GM21825 (cell line): ENCODE results near the gene LRIG2.
A peak's percentile ranks its signal among the peaks of the same experiment; 100 is the strongest.
"Not testable (repeated sequence)": the region's sequence is repeated elsewhere in the genome, so short reads cannot be mapped to it uniquely, and the experiment has no call there.

ENCODE experiments used
- ATAC-seq: cut with Tn5 transposase; IDR thresholded peaks from one replicate; pipeline ENCODE4 v1.9.1; 2021; ENCODE audit warnings: mild to moderate bottlenecking, moderate library complexity; ENCODE audit not compliant: unreplicated experiment

Gene LRIG2

DNA sequence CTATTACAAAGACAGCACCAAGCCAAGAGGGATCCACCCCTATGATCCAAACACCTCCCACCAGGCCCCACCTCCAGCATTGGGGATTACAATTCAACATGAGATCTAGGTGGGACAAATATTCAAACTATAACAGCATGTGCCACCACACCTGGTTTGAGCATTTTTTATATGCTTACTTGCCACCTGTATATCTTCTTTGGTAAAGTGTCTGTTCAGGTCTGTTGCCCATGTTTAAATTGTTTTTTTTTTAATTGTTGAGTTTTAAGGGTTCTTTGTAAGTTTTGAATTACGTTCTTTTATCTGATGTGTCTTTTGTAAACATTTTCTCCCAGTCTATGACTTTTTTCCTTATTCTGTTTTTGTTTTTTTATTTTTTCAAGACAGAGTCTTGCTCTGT lies 83.4 kb downstream of the LRIG2 start:
- no peak for ATAC-seq

DNA sequence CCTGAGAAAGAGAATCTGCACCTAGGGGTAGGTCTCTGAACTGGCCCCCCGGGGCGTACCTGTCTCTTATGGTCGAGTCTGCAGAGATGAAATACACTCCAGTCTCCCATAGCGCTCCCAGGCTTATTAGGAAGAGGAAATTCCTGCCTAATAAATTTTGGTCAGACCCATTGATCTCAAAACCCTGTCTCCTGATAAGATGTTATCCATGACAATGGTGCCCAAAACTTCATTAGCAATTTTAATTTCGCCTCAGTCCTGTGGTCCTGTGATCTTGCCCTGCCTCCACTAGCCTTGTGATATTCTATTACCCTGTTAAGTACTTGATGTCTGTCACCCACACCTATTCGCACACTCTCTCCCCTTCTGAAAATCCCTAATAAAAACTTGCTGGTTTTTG lies 85.7 kb downstream of the LRIG2 start:
- ATAC-seq = not testable (repeated sequence)

DNA sequence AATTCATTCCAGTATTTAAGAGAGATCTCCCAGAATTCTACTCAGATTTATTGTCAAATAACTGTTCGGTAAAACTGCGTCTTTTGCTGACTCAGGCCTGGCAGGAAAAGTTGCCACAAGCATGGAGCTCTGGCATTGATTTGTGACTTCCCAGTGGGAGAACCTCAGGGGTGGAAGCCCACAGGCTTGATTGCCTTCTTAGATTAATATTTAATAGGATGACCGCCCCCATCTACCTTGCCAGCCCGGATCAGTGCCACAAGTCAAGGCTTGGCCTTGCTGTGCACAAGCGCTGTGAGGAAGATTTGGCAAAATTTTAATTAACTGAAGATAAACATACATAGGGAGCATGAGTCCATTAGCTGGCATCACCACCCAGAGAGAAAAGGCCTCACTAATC lies 93.5 kb downstream of the LRIG2 start:
- ATAC-seq = no peak

DNA sequence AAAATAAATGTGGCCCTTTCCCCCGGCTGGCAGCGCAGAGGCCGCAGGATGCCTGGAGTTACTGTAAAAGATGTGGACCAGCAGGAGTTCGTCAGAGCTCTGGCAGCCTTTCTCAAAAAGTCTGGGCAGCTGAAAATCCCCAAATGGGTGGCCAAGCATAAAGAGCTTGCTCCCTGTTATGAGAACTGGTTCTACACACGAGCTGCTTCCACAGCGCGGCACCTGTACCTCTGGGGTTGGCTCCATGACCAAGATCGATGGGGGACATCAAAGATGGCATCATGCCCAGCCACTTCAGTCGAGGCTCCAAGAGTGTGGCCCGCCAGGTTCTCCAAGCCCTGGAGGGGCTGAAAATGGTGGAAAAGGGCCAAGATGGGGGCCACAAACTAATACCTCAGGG lies 95.9 kb downstream of the LRIG2 start:
- ATAC-seq = no peak

DNA sequence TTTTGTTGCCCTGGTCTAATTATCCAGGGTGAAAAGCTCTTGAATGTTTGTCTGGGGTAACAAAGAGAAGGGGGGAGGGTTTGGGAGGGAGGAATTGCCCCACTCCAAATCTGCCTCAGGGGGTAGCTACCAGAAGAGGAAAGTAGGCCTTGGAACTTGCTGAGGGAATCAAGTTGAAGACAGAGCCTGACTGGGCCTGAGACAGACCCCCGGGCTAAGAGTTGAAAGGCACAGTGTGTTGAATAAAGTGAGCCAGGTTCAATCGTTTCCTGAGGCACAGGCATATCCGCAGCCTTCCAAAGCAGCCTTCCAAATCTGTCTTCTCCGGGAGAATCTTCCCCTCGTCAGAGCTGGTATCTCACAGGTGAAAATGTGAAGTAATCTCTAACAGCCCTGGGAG lies 96.6 kb downstream of the LRIG2 start:
- ATAC-seq = no peak

DNA sequence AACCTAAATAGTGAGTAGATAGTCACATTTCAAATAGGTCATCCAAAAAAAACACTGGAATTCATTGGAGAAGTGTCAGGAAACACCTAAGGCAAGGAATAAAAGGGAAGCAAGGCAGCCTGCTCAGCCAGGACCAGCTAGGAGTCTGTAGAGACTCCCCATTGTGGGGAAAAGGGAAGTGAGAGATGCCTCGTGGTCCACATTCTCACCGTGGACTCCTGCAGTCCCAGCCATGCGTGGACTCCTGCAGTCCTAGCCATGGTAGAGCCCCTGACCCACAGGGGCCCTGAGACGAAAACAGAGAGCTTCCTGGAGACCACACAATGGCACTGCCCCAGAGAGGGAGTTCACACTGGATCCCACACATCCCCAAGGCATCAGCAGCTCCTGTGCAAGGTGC lies 97.5 kb downstream of the LRIG2 start:
- peak; percentile 55 for ATAC-seq

DNA sequence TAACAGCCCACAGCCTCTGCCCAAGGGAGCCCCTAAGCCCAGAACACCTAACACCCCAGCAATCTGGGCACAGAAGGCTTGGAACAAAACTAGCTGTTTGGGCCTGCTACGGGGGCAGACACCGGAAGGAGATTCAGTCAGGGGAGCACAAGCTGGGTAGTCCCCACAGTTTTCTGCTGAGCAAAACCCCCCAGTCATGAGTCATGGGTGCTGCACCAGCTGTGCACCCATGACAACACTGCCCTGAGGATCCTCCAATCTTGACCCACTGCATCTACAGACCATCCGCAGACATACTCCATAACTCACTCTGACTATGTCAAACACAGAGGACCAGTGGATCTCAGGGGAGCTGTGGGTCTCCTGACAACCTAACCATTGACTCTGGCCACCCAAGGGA lies 105.1 kb downstream of the LRIG2 start:
- peak; percentile 90 for ATAC-seq

DNA sequence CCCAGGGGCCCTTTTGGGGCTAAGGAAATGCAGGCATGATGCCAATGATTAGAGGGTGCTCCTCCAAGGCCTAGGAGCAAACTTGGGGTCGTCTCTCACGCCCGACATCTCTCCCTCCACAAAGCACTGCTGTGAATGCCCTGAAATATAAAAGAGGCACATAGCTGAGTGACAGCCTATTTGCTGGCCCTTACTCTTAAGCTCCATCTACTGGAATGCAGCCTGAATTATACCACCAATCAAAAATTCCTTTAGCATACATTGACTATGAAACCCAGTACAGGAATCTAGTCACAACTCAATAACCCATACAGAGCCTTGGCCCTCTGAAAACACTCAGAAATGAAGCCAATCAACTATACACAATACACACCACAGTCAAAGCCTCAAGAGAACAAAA lies 105.5 kb downstream of the LRIG2 start:
- no peak for ATAC-seq
